GM21717 (cell line): ENCODE data around the gene TMEM179.
"Not testable (repeated sequence)": the region's sequence is repeated elsewhere in the genome, so short reads cannot be mapped to it uniquely, and the experiment has no call there.

Source experiments
- ATAC-seq: cut with Tn5 transposase; IDR thresholded peaks from one replicate; pipeline ENCODE4 v1.9.1; 2021; ENCODE audit warnings: mild to moderate bottlenecking, moderate library complexity; ENCODE audit not compliant: unreplicated experiment

The TMEM179 gene

GRCh38 chr14:104638190-104638589, 33.6 kb upstream of the TMEM179 start:
- ATAC-seq, result no peak

GRCh38 chr14:104637546-104638003, 33.0 kb upstream of the TMEM179 start:
- no peak for ATAC-seq

GRCh38 chr14:104636846-104637545, 32.4 kb upstream of the TMEM179 start:
- ATAC-seq, result not testable (repeated sequence)

GRCh38 chr14:104636131-104636530, 31.6 kb upstream of the TMEM179 start:
- no peak for ATAC-seq

- ATAC-seq, result no peak
These were observed 31.1 kb upstream of the TMEM179 start for GRCh38 chr14:104635717-104636116.

GRCh38 chr14:104634886-104635570, 30.5 kb upstream of the TMEM179 start:
- no peak for ATAC-seq

GRCh38 chr14:104634138-104634760, 29.7 kb upstream of the TMEM179 start:
- no peak for ATAC-seq

- no peak for ATAC-seq
These were observed 28.9 kb upstream of the TMEM179 start for GRCh38 chr14:104633276-104634137.

- no peak for ATAC-seq
These were observed 28.2 kb upstream of the TMEM179 start for GRCh38 chr14:104632781-104633180.

GRCh38 chr14:104624939-104625338, 20.4 kb upstream of the TMEM179 start:
- ATAC-seq, result no peak

- no peak for ATAC-seq
These were observed 9.7 kb upstream of the TMEM179 start for GRCh38 chr14:104614126-104614812.

GRCh38 chr14:104611881-104612280, 7.3 kb upstream of the TMEM179 start:
- no peak for ATAC-seq

GRCh38 chr14:104610749-104611310, 6.3 kb upstream of the TMEM179 start:
- no peak for ATAC-seq

GRCh38 chr14:104609666-104610065, 5.1 kb upstream of the TMEM179 start:
- no peak for ATAC-seq

GRCh38 chr14:104603711-104604401, 716 bp downstream of the TMEM179 start:
- ATAC-seq, result no peak

- no peak for ATAC-seq
These were observed 1.6 kb downstream of the TMEM179 start for GRCh38 chr14:104602933-104603325.

GRCh38 chr14:104602315-104602932, 2.1 kb downstream of the TMEM179 start:
- ATAC-seq, result no peak

GRCh38 chr14:104601786-104602185, 2.8 kb downstream of the TMEM179 start:
- no peak for ATAC-seq

GRCh38 chr14:104600805-104601204, 3.8 kb downstream of the TMEM179 start:
- ATAC-seq, result no peak
